CD4-positive, alpha-beta T cell (primary cell): ENCODE results near the gene PPP1R3E. TPM values are rescaled to one million over a fixed set of nuclear protein-coding genes. Genes with fewer than 3 reads are reported as not detected.

Experiments used
- ATAC-seq: fragments of 200-7000 bp; cut with Tn5 transposase; one replicate; pipeline ENCODE4 v1.10.0; 2022; ENCODE audit warnings: mild to moderate bottlenecking; ENCODE audit not compliant: poor library complexity
- CTCF ChIA-PET: fragments of 350-600 bp; sonication (Branson Sonifier 250); formaldehyde crosslinking; loops from one replicate; lab custom pipeline; 2021; ENCODE audit warnings: antibody characterized with exemption, inconsistent platforms; lab: Charles Lee
- POLR2A ChIA-PET: fragments of 350-600 bp; sonication (Branson Sonifier 250); formaldehyde crosslinking; loops from one replicate; lab custom pipeline; 2021; ENCODE audit warnings: antibody characterized with exemption, inconsistent platforms; lab: Charles Lee
- DNase-seq, 14 experiments: peaks; one replicate each; pipeline ENCODE4 v3.0.0-alpha.2; 2013 to 2020; ENCODE audit warnings: mixed read lengths in 2 of 14
- H3K27ac ChIP-seq, 2 donors: one replicate each; pipeline versions ENCODE4 v1.5.1 to v1.7.0; 2013; ENCODE audit warnings: low read length in 2 of 2, low read depth in 1 of 2, mild to moderate bottlenecking in 1 of 2
- H3K27me3 ChIP-seq, 2 experiments: 1 replicate in 1 of 2; 2 replicates in 1 of 2; pipeline versions ENCODE4 v1.6.1 to v1.7.0; 2013; ENCODE audit warnings: low read length in 2 of 2, control low read depth in 1 of 2, mild to moderate bottlenecking in 1 of 2, moderate library complexity in 1 of 2; ENCODE audit not compliant: insufficient read depth in 2 of 2, control insufficient read depth in 1 of 2
- H3K36me3 ChIP-seq: one replicate; pipeline ENCODE4 v1.6.1; 2013; ENCODE audit warnings: low read length, control low read depth; ENCODE audit not compliant: insufficient read depth
- H3K4me1 ChIP-seq: one replicate; pipeline ENCODE4 v1.6.1; 2013; ENCODE audit warnings: low read length, control low read depth; ENCODE audit not compliant: insufficient read depth
- H3K4me3 ChIP-seq: one replicate; pipeline ENCODE4 v1.5.1; 2013; ENCODE audit warnings: mild to moderate bottlenecking, low read length, moderate library complexity
- H3K9me3 ChIP-seq, 2 experiments: 1 replicate in 1 of 2; 2 replicates in 1 of 2; pipeline versions ENCODE4 v1.6.1 to v1.7.0; 2013; ENCODE audit warnings: low read length in 2 of 2, mild to moderate bottlenecking in 2 of 2, control low read depth in 1 of 2, moderate library complexity in 1 of 2; ENCODE audit not compliant: control insufficient read depth in 1 of 2, insufficient read depth in 1 of 2
- H3K27ac Mint-ChIP-seq: one replicate; pipeline ENCODE4 v1.8.0; 2020; ENCODE audit warnings: mixed read lengths
- H3K27me3 Mint-ChIP-seq: one replicate; pipeline ENCODE4 v1.8.0; 2021; ENCODE audit warnings: mixed read lengths
- H3K36me3 Mint-ChIP-seq: one replicate; pipeline ENCODE4 v1.8.0; 2021; ENCODE audit warnings: low read depth, mixed read lengths
- H3K4me1 Mint-ChIP-seq: one replicate; pipeline ENCODE4 v1.8.0; 2021; ENCODE audit warnings: low read depth, mixed read lengths
- H3K4me3 Mint-ChIP-seq: one replicate; pipeline ENCODE4 v1.8.0; 2020; ENCODE audit warnings: mild to moderate bottlenecking, mixed read lengths
- H3K9me3 Mint-ChIP-seq: one replicate; pipeline ENCODE4 v1.8.0; 2020; ENCODE audit warnings: mixed read lengths
- CTCF ChIP-seq: fragments of 200-600 bp; IDR thresholded peaks from one replicate; pipeline ENCODE4 v1.8.0; 2022; ENCODE audit warnings: antibody characterized with exemption, mild to moderate bottlenecking
- intact Hi-C, 2 experiments: fragments of 100-400 bp; cut with DNase I in 1 of 2; cut with micrococcal nuclease in 1 of 2; formaldehyde crosslinking; loops; one replicate each; pipeline versions ENCODE4 v1.15.1 to v1.9.0; 2023 to 2025; cut with DNase I, micrococcal nuclease
- total RNA-seq, 174 experiments: library from RNA in 2 of 174; stranded (reverse) in 2 of 174; gene quantifications; one replicate each; pipeline ENCODE4 v1.2.3 and lab custom pipeline; 2021 to 2026

The PPP1R3E gene
- total RNA-seq, 2 experiments from 2014 or later, result 51.0 to 53.8 TPM

- Mint-ChIP-seq H3K4me3 (no peak within 1 kb of the TSS), H3K4me1 (peaks cover 9% of the 10 kb centered on the region), H3K27ac (no peak within 1 kb of the TSS), H3K27me3 (peaks cover 44% of the 10 kb centered on the region), H3K9me3 (no peaks in the 10 kb centered on the region), H3K36me3 (peaks cover 5% of the 10 kb centered on the region)
- POLR2A ChIA-PET, result interaction anchor here (10.5 kb wide), 1 partner anchor 14 kb away, joined by 455 read pairs; the partner anchor contains the start of gene PABPN1
- H3K9me3 ChIP-seq, result peaks cover 0 to 8% of the 10 kb centered on the region in 2 experiments
- TF ChIP-seq CTCF, result no peak
- peak within 1 kb of the TSS; percentile 25 for H3K4me3 ChIP-seq
- no peak for ATAC-seq
- H3K27me3 ChIP-seq, result peaks cover 20 to 26% of the 10 kb centered on the region in 2 experiments
- CTCF ChIA-PET, result no interaction called here
- H3K36me3 ChIP-seq, result no peaks in the 10 kb centered on the region
- H3K27ac ChIP-seq, result no peak within 1 kb of the TSS
- intact Hi-C loops, result loop anchor here in 1 of 2 experiments (10.0 kb wide), 1 partner anchor 1138 kb away; the partner anchor contains the start of gene SDR39U1
- peak in 2 of 14 experiments; percentile 29 to 42 for DNase-seq
- H3K4me1 ChIP-seq, result peaks cover 15% of the 10 kb centered on the region
These were observed 3.9 kb upstream of the PPP1R3E start, which contains the start of gene BCL2L2 for GRCh38 chr14:23306412-23307145. BCL2L2 (plus strand) TSS chr14:23306833; CDS start chr14:23307768, 935 bp downstream.

GRCh38 chr14:23301969-23302289 is 730 bp downstream of the PPP1R3E start:
- no peak for TF ChIP-seq CTCF
- ATAC-seq, result peak; percentile 30
- peak overlapping the region; percentile 75 for H3K4me3 ChIP-seq
- H3K9me3 ChIP-seq, result peaks cover 0 to 6% of the 10 kb centered on the region in 2 experiments
- H3K9me3 Mint-ChIP-seq, result no peaks in the 10 kb centered on the region
- H3K36me3 Mint-ChIP-seq, result peaks cover 21% of the 10 kb centered on the region
- peaks cover 8 to 12% of the 10 kb centered on the region in 2 experiments for H3K27me3 ChIP-seq
- peaks cover 16% of the 10 kb centered on the region for H3K27me3 Mint-ChIP-seq
- H3K4me3 Mint-ChIP-seq, result peak overlapping the region; percentile 96
- intact Hi-C loops, result loop anchor here (1.0 to 10.0 kb wide), 10 partner anchors 15 to 1143 kb away; partner anchors contain the start of genes DAD1 (in 1 of the 2), HAUS4 (in 1 of the 2), HOMEZ (in 1 of the 2) and PABPN1 (in 1 of the 2)
- ChIA-PET CTCF (interaction anchor here (1.0 to 4.4 kb wide), 11 partner anchors 9 to 1130 kb away, joined by 3 to 66 read pairs (median 5); partner anchors contain the start of genes HOMEZ and PABPN1), POLR2A (interaction anchor here (0.8 to 10.5 kb wide), 25 partner anchors 9 to 1791 kb away, joined by 3 to 455 read pairs (median 4); partner anchors contain the start of genes ACIN1, C14orf119, DAD1 and DCAF11)
- DNase-seq, result peak in 8 of 14 experiments; percentile 37 to 84 (median 54)
- peak overlapping the region; percentile 97 for H3K27ac Mint-ChIP-seq
- H3K4me1 ChIP-seq, result peaks cover 30% of the 10 kb centered on the region
- H3K36me3 ChIP-seq, result peaks cover 14% of the 10 kb centered on the region
- H3K4me1 Mint-ChIP-seq, result peaks cover 39% of the 10 kb centered on the region
- peak overlapping the region; percentile 93 to 97 for H3K27ac ChIP-seq

DNA sequence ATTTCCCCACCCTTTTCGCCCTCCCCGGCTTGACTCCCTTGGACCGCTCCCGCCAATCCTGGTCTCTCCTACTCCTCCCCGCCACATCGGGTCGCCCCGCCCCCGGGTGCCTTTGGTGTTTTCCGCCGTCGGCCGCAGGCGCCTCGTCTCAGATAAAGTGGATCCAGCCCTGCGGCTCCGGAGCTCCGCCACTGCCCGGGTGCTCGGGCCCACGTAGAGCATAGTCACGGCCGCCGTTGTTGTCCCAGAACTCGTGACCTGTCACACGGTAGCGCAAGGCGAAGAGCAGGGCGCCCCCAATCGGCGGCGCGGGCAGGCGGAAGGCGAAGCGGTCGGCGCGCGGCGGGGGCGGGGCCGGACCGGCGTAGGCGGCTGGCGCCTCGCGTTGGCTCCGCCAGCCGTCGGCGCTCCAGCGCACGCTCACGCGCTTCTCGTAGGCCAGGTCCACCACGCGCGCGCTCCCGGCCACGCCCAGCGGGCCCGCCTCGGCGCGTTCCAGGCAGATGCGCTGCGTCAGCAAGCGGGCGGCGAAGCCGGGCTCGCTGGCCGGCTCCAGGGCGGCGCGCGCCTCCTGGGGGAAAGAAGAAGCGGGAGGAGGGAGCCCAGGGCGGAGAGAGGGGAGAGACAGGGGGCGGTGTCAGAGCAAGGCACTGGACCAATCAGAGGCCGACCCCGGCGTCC is 1.2 kb downstream of the PPP1R3E start:
- Mint-ChIP-seq H3K9me3 (no peaks in the 10 kb centered on the region), H3K36me3 (peaks cover 26% of the 10 kb centered on the region), H3K27me3 (peaks cover 15% of the 10 kb centered on the region), H3K4me3 (peak overlapping the region; percentile 96), H3K27ac (peak overlapping the region; percentile 97), H3K4me1 (peaks cover 39% of the 10 kb centered on the region)
- ATAC-seq (peak; percentile 69), DNase-seq (peak; percentile 91 to 100 (median 96))
- Histone ChIP-seq H3K27ac (peak overlapping the region; percentile 97), H3K27me3 (peaks cover 7 to 8% of the 10 kb centered on the region in 2 experiments), H3K4me1 (peaks cover 30% of the 10 kb centered on the region), H3K36me3 (peaks cover 14% of the 10 kb centered on the region), H3K9me3 (peaks cover 0 to under 1% of the 10 kb centered on the region in 2 experiments), H3K4me3 (peak overlapping the region; percentile 75)
- intact Hi-C loops, result loop anchor here (2.0 to 10.0 kb wide), 8 partner anchors 15 to 1143 kb away; partner anchors contain the start of genes DAD1 (in 1 of the 2), HAUS4 (in 1 of the 2), HOMEZ (in 1 of the 2) and SDR39U1 (in 1 of the 2)
- CTCF ChIA-PET, result interaction anchor here (0.5 to 4.4 kb wide), 14 partner anchors 10 to 209 kb away, joined by 3 to 66 read pairs (median 5); partner anchors contain the start of genes HOMEZ and PABPN1
- POLR2A ChIA-PET, result interaction anchor here (0.7 to 10.5 kb wide), 24 partner anchors 9 to 835 kb away, joined by 3 to 455 read pairs (median 6); partner anchors contain the start of genes ACIN1, C14orf119, DAD1 and DCAF11
- TF ChIP-seq CTCF, result peak; percentile 65
